GM12865 (cell line): Measurements from ENCODE around the gene GSTA4.
"Not testable (repeated sequence)": the region's sequence is repeated elsewhere in the genome, so short reads cannot be mapped to it uniquely, and the experiment has no call there.

Source experiments
- DNase-seq: peaks from one replicate; pipeline ENCODE4 v3.0.0; 2010; ENCODE audit warnings: low read depth
- H3K4me3 ChIP-seq: 2 replicates; pipeline ENCODE4 v1.5.1; 2011; ENCODE audit warnings: mild to moderate bottlenecking, low read depth, low read length, control low read depth
- CTCF ChIP-seq: IDR thresholded peaks from 2 replicates; pipeline ENCODE4 v1.5.1; 2011; ENCODE audit warnings: low read length, control low read depth, low read depth, inconsistent platforms; ENCODE audit not compliant: insufficient read depth; ENCODE audit errors: missing control alignments

GSTA4 gene

GRCh38 chr6:53015486-53015885 is 20.4 kb upstream of the GSTA4 start:
- TF ChIP-seq CTCF, result no peak
- no peak for DNase-seq
- no peak overlapping the region for H3K4me3 ChIP-seq

- TF ChIP-seq CTCF, result no peak
- no peak for DNase-seq
Observed at GRCh38 chr6:53014744-53015143, 19.7 kb upstream of the GSTA4 start.

GRCh38 chr6:53014063-53014462 is 19.0 kb upstream of the GSTA4 start:
- H3K4me3 ChIP-seq, result no peak overlapping the region
- TF ChIP-seq CTCF, result no peak
- no peak for DNase-seq

More at GRCh38 chr6:53014744-53015143, 19.7 kb upstream of the GSTA4 start:
- H3K4me3 ChIP-seq, result no peak overlapping the region

GRCh38 chr6:53011979-53012378 is 16.9 kb upstream of the GSTA4 start:
- DNase-seq, result no peak
- no peak for TF ChIP-seq CTCF
- H3K4me3 ChIP-seq, result no peak overlapping the region

- no peak overlapping the region for H3K4me3 ChIP-seq
- no peak for DNase-seq
- TF ChIP-seq CTCF, result no peak
Observed at GRCh38 chr6:53010504-53010903, 15.4 kb upstream of the GSTA4 start.

- DNase-seq, result no peak
- TF ChIP-seq CTCF, result no peak
- H3K4me3 ChIP-seq, result no peak overlapping the region
Observed at GRCh38 chr6:53009511-53009910, 14.4 kb upstream of the GSTA4 start.

GRCh38 chr6:53009056-53009455 is 14.0 kb upstream of the GSTA4 start:
- no peak for DNase-seq
- no peak overlapping the region for H3K4me3 ChIP-seq
- no peak for TF ChIP-seq CTCF

- not testable (repeated sequence) for H3K4me3 ChIP-seq, DNase-seq
Observed at GRCh38 chr6:53008192-53008687, 13.2 kb upstream of the GSTA4 start.
